Esophagus mucosa (tissue), 1 donor: Measurements from ENCODE around the gene VCAN. TPM values are rescaled to one million over a fixed set of nuclear protein-coding genes. Genes with fewer than 3 reads are reported as not detected.

Experiments used
- ATAC-seq: fragments of 200-7000 bp; cut with Tn5 transposase; one replicate; pipeline ENCODE4 v1.9.1; 2020
- total RNA-seq: library from RNA; stranded (reverse); gene quantifications from one replicate; pipeline ENCODE4 v1.2.4, GENCODE V29; 2023
- donor health status: DM: yes; HTN: yes; CAD: no.

The VCAN gene
- total RNA-seq, 1 donor from 2014 or later = 3.1 TPM

- ATAC-seq = no peak
Measured at GRCh38 chr5:83570916-83571315, 99.4 kb downstream of the VCAN start.

- ATAC-seq = no peak
Measured at GRCh38 chr5:83572271-83572670, 100.7 kb downstream of the VCAN start.

- ATAC-seq = no peak
Measured at GRCh38 chr5:83576341-83576740, 104.8 kb downstream of the VCAN start.

- no peak for ATAC-seq
Measured at GRCh38 chr5:83577036-83577636, 105.6 kb downstream of the VCAN start.

- ATAC-seq = no peak
Measured at GRCh38 chr5:83583859-83584258, 112.3 kb downstream of the VCAN start.

GRCh38 chr5:83586874-83587776 is 115.6 kb downstream of the VCAN start:
- peak; percentile 88 for ATAC-seq

GRCh38 chr5:83589786-83590185 is 118.2 kb downstream of the VCAN start:
- no peak for ATAC-seq

- ATAC-seq = no peak
Measured at GRCh38 chr5:83590966-83591365, 119.4 kb downstream of the VCAN start.

- ATAC-seq = no peak
Measured at GRCh38 chr5:83595217-83595616, 123.7 kb downstream of the VCAN start.

- ATAC-seq = peak; percentile 17
Measured at GRCh38 chr5:83608122-83608521, 136.6 kb downstream of the VCAN start.

GRCh38 chr5:83614841-83615240 is 143.3 kb downstream of the VCAN start:
- no peak for ATAC-seq

GRCh38 chr5:83628360-83628759 is 156.8 kb downstream of the VCAN start:
- no peak for ATAC-seq

Other genes with a start within 250 kb of the VCAN start
- gene HAPLN1, start 249.1 kb downstream of the VCAN start, total RNA-seq = not detected